Neural crest cell (in vitro differentiated cells): ENCODE measurements around the gene SPRY2. TPM values are rescaled to one million over a fixed set of nuclear protein-coding genes. Genes with fewer than 3 reads are reported as not detected.

Experiments
- DNase-seq: peaks from one replicate; pipeline ENCODE4 v3.0.0; 2021; ENCODE audit warnings: low read depth, mixed read lengths, low spot score
- H3K27ac Mint-ChIP-seq: one replicate; pipeline ENCODE4 v1.8.0; 2021; ENCODE audit warnings: mild to moderate bottlenecking, mixed read lengths; ENCODE audit not compliant: unreplicated experiment
- H3K27me3 Mint-ChIP-seq: 2 replicates; pipeline ENCODE4 v1.8.0; 2021; ENCODE audit warnings: low read depth, mild to moderate bottlenecking, mixed read lengths
- H3K36me3 Mint-ChIP-seq: 2 replicates; pipeline ENCODE4 v1.8.0; 2021; ENCODE audit warnings: low read depth, mild to moderate bottlenecking, mixed read lengths
- H3K4me1 Mint-ChIP-seq: 2 replicates; pipeline ENCODE4 v1.8.0; 2021; ENCODE audit warnings: mixed read lengths
- H3K4me3 Mint-ChIP-seq: one replicate; pipeline ENCODE4 v1.8.0; 2021; ENCODE audit warnings: mild to moderate bottlenecking, mixed read lengths
- H3K9me3 Mint-ChIP-seq: 2 replicates; pipeline ENCODE4 v1.8.0; 2021; ENCODE audit warnings: mixed read lengths
- CTCF ChIP-seq: fragments of 200-600 bp; sonication (generic); conservative IDR thresholded peaks from 2 replicates; pipeline ENCODE4 v1.5.0; 2021; ENCODE audit warnings: antibody characterized with exemption, mild to moderate bottlenecking
- total RNA-seq: library from RNA; stranded (reverse); gene quantifications from 2 replicates; pipeline ENCODE4 v1.2.1, GENCODE V29; 2021

Gene SPRY2
- total RNA-seq, 1 donor from 2014 or later = 106 TPM

- peak; percentile 12 for DNase-seq
Measured at GRCh38 chr13:80336776-80337287, 4.1 kb downstream of the SPRY2 start.

GRCh38 chr13:80336370-80336769, 4.6 kb downstream of the SPRY2 start:
- peaks cover 12% of the 10 kb centered on the region for H3K27me3 Mint-ChIP-seq
- H3K27ac Mint-ChIP-seq = no peak overlapping the region

More at GRCh38 chr13:80336776-80337287, 4.1 kb downstream of the SPRY2 start:
- Mint-ChIP-seq H3K9me3 (no peaks in the 10 kb centered on the region), H3K4me3 (no peak overlapping the region), H3K36me3 (peaks cover 40% of the 10 kb centered on the region), H3K4me1 (peaks cover 43% of the 10 kb centered on the region), H3K27ac (no peak overlapping the region), H3K27me3 (peaks cover 14% of the 10 kb centered on the region)
- TF ChIP-seq CTCF = no peak

GRCh38 chr13:80334597-80335260, 6.2 kb downstream of the SPRY2 start:
- peak; percentile 51 for TF ChIP-seq CTCF
- Mint-ChIP-seq H3K36me3 (peaks cover 48% of the 10 kb centered on the region), H3K9me3 (no peaks in the 10 kb centered on the region), H3K4me3 (peak overlapping the region; percentile 87), H3K4me1 (peaks cover 54% of the 10 kb centered on the region), H3K27ac (peak overlapping the region; percentile 66), H3K27me3 (peaks cover 10% of the 10 kb centered on the region)
- no peak for DNase-seq

More at GRCh38 chr13:80336370-80336769, 4.6 kb downstream of the SPRY2 start:
- H3K4me1 Mint-ChIP-seq = peaks cover 43% of the 10 kb centered on the region
- no peaks in the 10 kb centered on the region for H3K9me3 Mint-ChIP-seq
- no peak for TF ChIP-seq CTCF
- H3K4me3 Mint-ChIP-seq = no peak overlapping the region
- no peak for DNase-seq
- peaks cover 44% of the 10 kb centered on the region for H3K36me3 Mint-ChIP-seq

- Mint-ChIP-seq H3K27me3 (peaks cover 7% of the 10 kb centered on the region), H3K9me3 (no peaks in the 10 kb centered on the region), H3K27ac (no peak overlapping the region), H3K4me3 (peak overlapping the region; percentile 47), H3K4me1 (peaks cover 53% of the 10 kb centered on the region), H3K36me3 (peaks cover 42% of the 10 kb centered on the region)
- DNase-seq = no peak
- TF ChIP-seq CTCF = no peak
Measured at GRCh38 chr13:80331984-80332383, 8.9 kb downstream of the SPRY2 start.

GRCh38 chr13:80329250-80329649, 11.7 kb downstream of the SPRY2 start:
- Mint-ChIP-seq H3K27me3 (no peaks in the 10 kb centered on the region), H3K9me3 (no peaks in the 10 kb centered on the region), H3K4me3 (peak overlapping the region; percentile 32), H3K27ac (no peak overlapping the region), H3K36me3 (peaks cover 30% of the 10 kb centered on the region), H3K4me1 (peaks cover 42% of the 10 kb centered on the region)
- no peak for DNase-seq
- no peak for TF ChIP-seq CTCF
